ENCODE results near the gene CAMKK1. TPM values are rescaled to one million over a fixed set of nuclear protein-coding genes. Genes with fewer than 3 reads are reported as not detected.

Gene CAMKK1
- total RNA-seq, 3 donors from 2014 or later = 4.2 to 7.5 (median 7.4) TPM

DNA sequence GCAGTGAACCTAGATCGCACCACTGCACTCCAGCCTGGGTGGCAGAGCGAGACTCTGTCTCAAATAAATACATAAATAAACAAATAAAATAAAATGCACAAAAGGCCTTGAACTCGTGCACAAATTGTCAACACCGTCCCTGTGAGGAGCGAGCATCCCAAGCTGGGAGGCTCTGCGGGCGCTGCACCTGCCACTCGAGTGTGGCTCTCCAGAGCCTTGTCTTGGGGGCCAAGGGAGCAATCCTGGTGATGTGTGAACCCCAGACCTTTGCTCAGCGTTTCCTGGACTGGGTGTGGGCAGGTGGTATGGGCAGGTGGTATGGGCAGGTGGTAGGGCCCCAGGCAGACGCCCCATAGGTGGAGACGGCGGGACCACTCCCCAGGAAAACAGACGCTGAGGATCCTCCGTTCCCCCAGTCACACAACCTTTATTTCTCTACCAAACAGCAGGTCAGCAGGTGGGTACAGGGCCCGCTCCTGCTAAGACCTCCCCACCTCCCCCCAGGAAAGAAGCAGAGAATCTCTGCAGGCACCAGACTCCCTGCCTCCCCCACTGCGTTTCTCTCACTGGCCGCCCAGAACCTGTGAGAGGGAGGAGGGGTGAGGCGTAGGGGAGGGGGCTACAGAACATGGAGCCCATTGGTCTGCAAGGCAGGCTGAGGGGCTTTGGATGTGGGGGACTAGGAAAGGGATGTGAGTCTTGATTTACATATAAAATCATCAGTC is 30.8 kb upstream of the CAMKK1 start:
- no peaks in the 10 kb centered on the region for H3K9me3 Mint-ChIP-seq
- H3K4me3 Mint-ChIP-seq = no peak overlapping the region
- H3K36me3 Mint-ChIP-seq (ENCODE audit: insufficient read depth) = peaks cover 4% of the 10 kb centered on the region
- H3K4me1 Mint-ChIP-seq (ENCODE audit: low read depth) = peaks cover 2% of the 10 kb centered on the region
- ATAC-seq (no peak), DNase-seq (no peak)
- H3K27me3 Mint-ChIP-seq (ENCODE audit: low read depth) = no peaks in the 10 kb centered on the region

DNA sequence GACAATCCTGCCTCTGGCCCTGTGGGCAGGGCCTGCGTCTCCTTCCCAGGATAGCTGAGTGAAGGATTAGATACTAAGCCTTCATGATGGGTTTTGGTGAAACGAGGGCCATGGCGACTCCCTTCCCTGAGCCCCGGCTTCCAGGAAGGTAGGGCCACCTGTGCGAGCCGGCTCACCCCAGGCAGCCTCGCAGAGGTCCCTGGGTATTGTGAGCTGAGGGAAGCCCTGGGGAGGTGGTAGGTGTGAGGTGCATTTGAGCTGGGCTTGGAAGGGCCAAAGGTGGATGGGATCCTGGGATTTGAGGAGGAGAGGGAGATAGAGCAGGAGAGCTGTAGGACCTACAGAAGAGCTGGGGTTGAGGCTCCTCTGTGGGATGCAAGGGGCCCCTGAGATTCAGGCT is 29.9 kb upstream of the CAMKK1 start:
- Mint-ChIP-seq H3K4me3 (no peak overlapping the region), H3K4me1 (ENCODE audit: low read depth) (peaks cover 2% of the 10 kb centered on the region), H3K36me3 (ENCODE audit: insufficient read depth) (peaks cover 4% of the 10 kb centered on the region), H3K27me3 (ENCODE audit: low read depth) (no peaks in the 10 kb centered on the region), H3K9me3 (no peaks in the 10 kb centered on the region)
- ATAC-seq (no peak), DNase-seq (no peak)

DNA sequence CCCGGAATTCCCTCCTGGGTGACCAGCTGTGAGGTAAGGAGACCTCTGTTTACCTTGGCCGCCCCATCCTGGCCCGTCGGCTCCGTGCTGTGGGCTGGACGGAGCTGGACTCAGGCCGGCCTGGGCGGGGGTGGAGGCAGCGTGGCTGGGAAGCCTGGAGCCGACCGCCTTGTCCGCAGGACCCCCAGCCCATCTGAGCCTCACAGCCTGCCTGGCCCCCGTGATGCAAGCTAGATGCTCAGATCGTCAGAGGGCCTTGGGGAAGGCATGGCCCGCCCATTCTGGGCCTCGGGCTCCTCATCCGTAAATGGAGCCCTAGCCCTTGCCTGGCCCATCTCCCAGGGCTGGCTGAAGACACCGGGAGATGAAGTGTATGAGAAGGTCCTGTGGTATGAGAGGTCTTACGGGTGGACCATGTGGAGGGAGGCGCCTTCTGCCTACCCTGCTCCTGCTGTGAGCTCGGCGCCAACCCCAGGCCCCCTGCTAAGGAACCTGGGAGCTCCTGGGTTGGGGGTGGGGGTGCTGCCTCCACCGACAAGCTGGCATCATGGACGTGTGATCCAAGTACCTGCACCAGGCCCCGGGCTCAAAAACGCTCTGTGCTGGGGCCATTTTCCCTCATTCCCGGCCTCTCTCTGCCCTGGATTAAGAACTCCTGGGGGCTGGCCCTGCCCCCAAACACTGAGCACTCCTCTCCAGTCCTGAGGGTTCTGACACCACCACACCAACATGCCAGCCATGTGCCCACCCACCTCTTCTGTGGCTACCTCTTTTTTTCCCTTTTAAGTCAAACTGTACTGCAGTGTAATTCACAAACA is 28.9 kb upstream of the CAMKK1 start:
- Mint-ChIP-seq H3K9me3 (no peaks in the 10 kb centered on the region), H3K4me3 (no peak overlapping the region), H3K27me3 (ENCODE audit: low read depth) (no peaks in the 10 kb centered on the region), H3K4me1 (ENCODE audit: low read depth) (peaks cover 7% of the 10 kb centered on the region), H3K36me3 (ENCODE audit: insufficient read depth) (peaks cover 4% of the 10 kb centered on the region)
- ATAC-seq = no peak
- DNase-seq = no peak

DNA sequence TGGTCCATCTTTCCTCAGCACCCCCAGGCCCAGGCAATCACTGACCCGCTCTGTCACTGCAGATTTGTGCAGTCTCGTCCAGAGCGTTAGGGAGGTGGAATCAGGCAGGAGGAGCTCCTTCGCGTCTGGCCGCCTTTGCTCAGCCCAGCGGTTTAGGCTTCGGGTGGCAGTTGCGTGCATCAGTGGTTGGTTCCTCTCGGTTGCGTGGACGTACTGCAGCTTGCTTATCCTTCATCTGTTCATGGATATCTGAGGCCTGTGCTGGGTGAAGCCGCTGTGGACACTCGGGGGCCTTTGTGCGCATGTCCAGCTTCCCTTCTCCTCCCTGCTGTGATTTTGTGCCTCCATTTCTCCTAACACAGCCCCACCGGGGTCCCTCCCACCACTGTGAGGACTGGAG is 28.2 kb upstream of the CAMKK1 start:
- Mint-ChIP-seq H3K27me3 (ENCODE audit: low read depth) (no peaks in the 10 kb centered on the region), H3K4me1 (ENCODE audit: low read depth) (peaks cover 13% of the 10 kb centered on the region), H3K36me3 (ENCODE audit: insufficient read depth) (peaks cover 4% of the 10 kb centered on the region), H3K4me3 (no peak overlapping the region), H3K9me3 (no peaks in the 10 kb centered on the region)
- no peak for DNase-seq
- ATAC-seq = no peak

DNA sequence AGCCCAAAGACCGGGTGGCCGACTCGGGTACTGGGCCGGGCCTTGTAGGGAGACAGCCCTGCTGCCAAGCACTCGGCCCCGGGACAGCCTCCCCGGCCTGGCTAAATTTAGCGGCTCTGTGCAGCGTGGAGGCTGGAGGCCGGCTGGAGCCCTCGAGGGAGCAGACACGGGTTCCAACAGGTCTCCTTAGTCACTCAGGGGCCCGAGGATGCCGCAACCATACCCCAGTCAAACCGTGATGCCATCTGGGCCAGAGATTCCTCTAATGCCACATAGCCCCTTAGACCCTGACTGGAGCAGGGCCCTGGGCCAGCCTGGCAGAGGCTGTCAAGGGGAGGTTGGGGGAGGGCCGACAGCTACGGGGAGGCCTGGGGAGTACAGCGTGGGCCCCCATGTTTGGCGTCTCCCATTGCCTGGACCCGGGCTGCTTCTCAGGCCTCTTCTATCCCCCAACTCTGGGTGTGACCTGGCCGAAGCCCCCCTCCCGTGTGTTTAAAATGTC is 26.3 kb upstream of the CAMKK1 start:
- no peak for ATAC-seq
- Mint-ChIP-seq H3K9me3 (no peaks in the 10 kb centered on the region), H3K36me3 (ENCODE audit: insufficient read depth) (no peaks in the 10 kb centered on the region), H3K27me3 (ENCODE audit: low read depth) (no peaks in the 10 kb centered on the region), H3K4me1 (ENCODE audit: low read depth) (peaks cover 29% of the 10 kb centered on the region), H3K4me3 (no peak overlapping the region)
- DNase-seq = no peak

DNA sequence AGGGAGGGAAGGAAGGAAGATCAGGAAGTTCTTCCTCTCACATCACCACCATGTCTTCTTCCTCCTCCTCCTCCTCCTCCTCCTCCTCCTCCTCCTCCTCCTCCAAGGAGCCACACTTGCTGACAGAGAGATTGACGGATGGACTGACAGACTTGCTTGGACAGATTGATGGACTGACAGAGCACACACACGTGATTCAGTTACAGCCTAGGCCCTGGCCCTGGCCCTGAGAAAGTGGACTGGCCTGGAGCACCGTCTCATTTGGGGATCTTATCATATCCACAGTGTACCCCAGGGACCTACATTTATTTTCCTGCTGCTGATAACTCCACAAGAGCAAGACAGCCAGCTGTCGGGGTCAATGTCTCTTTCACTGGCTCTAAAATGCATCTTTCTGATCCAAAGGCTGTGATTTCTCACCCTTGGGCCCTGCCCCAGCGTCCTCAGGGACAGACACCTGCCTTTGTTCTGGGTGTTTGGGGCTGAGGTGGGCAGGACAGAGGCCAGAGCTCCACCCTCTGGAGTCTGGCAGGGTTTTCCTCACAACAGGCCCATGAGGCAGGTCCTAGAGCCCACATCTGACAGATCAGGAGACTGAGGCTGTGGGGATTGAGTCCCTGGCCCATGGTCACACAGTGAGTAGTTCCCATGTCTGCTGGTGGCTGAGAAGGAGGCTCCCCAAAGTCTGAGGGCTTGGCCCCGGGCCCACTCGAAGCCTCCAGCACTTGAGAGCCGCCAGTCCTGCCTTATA is 25.7 kb upstream of the CAMKK1 start:
- Mint-ChIP-seq H3K4me3 (no peak overlapping the region), H3K9me3 (no peaks in the 10 kb centered on the region), H3K4me1 (ENCODE audit: low read depth) (peaks cover 35% of the 10 kb centered on the region), H3K36me3 (ENCODE audit: insufficient read depth) (no peaks in the 10 kb centered on the region), H3K27me3 (ENCODE audit: low read depth) (no peaks in the 10 kb centered on the region)
- ATAC-seq = no peak
- no peak for DNase-seq

DNA sequence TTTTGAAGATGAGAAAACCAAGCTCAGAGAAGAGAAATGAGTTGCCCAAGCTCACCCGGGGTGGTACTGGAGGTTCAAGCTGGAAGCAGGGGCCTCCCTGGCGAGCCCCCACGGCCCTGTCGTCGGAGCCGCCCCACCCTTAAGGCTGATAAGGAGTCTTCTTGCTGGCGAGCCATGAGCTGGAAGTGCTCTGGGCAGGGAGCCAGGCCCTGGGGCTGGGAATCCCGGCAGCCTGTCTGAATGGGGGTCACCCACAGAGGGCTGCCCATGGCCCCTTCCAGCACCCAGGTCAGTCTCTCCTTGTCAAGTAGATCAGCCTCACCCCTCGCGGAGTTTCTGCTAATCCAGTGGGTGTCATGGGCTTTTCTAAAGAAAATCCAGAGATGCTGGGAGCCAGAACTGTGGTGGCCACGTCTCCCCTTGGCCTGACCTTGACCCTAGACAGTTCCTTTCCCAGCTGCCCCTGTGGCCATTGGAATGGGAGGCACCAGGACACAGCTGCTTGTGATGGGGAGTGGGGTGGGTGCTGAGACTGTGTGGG is 24.6 kb upstream of the CAMKK1 start:
- no peaks in the 10 kb centered on the region for H3K9me3 Mint-ChIP-seq
- no peaks in the 10 kb centered on the region for H3K36me3 Mint-ChIP-seq (ENCODE audit: insufficient read depth)
- ATAC-seq (no peak), DNase-seq (no peak)
- H3K4me3 Mint-ChIP-seq = no peak overlapping the region
- H3K27me3 Mint-ChIP-seq (ENCODE audit: low read depth) = no peaks in the 10 kb centered on the region
- peaks cover 38% of the 10 kb centered on the region for H3K4me1 Mint-ChIP-seq (ENCODE audit: low read depth)

DNA sequence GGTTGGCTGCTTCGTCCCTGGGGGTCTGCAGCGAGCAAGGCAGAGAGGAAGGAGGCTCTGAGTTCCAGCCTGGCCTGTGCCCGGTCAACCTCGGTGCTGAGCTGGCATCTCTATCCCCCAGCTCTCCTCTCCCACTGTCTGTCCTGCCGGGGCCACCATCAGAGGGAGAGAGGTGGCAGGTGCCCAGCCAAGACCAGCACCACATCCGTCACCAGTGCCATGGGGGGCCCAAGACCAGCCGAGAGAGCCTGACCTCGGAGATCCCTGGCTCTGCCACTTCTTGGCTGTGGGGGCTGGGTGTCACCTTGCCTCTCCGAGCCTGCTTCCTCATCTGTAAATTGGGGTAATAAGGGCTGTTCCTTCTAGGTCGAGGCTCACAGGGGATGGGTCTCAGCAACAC is 24.0 kb upstream of the CAMKK1 start:
- H3K4me1 Mint-ChIP-seq (ENCODE audit: low read depth) = peaks cover 40% of the 10 kb centered on the region
- ATAC-seq (no peak), DNase-seq (no peak)
- no peaks in the 10 kb centered on the region for H3K27me3 Mint-ChIP-seq (ENCODE audit: low read depth)
- H3K4me3 Mint-ChIP-seq = peak overlapping the region; percentile 20
- no peaks in the 10 kb centered on the region for H3K36me3 Mint-ChIP-seq (ENCODE audit: insufficient read depth)
- no peaks in the 10 kb centered on the region for H3K9me3 Mint-ChIP-seq

DNA sequence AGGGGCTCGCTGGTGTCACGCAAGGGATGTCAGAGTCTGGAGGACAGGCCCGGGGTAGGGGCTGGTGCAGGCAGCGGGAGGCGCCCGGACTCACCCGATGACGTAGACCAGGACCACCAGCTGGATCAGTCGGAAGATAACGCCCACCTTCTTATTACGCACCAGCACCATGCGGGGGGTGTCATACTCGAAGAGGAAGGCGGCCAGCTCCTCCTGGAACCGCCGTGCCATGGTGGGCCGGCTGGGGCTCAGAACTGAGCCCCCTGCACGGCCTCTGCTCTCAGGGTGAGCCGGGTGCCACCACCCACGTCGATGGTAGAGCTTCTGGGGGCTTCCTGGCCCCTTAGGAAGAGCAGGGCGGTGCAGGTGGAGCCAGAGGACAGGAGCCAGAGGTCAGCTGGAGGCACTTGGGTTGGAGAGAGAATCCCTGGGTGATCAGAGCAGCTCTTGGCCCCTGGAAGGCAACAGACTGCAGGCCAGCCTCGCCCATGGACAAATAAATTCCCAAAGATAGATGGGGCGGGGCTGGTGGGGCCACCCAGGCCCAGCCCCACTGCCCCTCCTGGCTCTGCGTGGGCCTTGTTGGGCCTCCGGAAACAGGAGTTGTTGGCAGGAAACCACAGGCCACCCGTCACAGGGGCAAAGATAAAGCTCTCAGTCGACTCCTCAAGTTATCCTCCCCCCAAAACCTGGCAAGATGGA is 23.3 kb upstream of the CAMKK1 start, which contains the start of gene P2RX1:
TSS of gene P2RX1 (minus strand) at position 471 of the 702 bp plus-strand sequence. CDS start at position 231, 240 bp downstream.
- Mint-ChIP-seq H3K9me3 (no peaks in the 10 kb centered on the region), H3K4me1 (ENCODE audit: low read depth) (peaks cover 47% of the 10 kb centered on the region), H3K27me3 (ENCODE audit: low read depth) (no peaks in the 10 kb centered on the region), H3K4me3 (peak within 1 kb of the TSS; percentile 61), H3K36me3 (ENCODE audit: insufficient read depth) (no peaks in the 10 kb centered on the region)
- DNase-seq = no peak
- peak; percentile 24 to 31 for ATAC-seq

DNA sequence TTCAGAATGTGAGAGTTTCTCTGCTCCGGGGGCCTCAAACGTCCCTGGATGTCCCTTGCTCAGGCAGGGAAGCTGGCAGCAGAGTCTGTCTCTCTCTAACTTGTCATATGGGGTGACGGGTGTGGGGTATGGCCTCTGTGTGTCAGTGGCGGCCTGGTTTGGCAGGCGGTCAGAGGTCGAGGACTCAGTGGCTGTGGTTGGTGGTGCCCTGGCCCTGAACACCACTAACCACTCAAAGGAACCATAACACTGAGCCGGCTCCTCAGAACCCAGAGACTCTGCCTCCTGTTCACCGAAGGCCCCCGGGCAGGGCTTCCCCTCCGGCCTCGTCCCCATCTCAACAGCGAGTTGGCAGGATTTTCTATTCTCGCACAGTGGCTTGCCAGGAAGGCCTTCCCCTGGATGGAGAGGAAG is 22.7 kb upstream of the CAMKK1 start:
- no peaks in the 10 kb centered on the region for H3K36me3 Mint-ChIP-seq (ENCODE audit: insufficient read depth)
- peak overlapping the region; percentile 61 for H3K4me3 Mint-ChIP-seq
- ATAC-seq (no peak), DNase-seq (no peak)
- no peaks in the 10 kb centered on the region for H3K9me3 Mint-ChIP-seq
- no peaks in the 10 kb centered on the region for H3K27me3 Mint-ChIP-seq (ENCODE audit: low read depth)
- peaks cover 50% of the 10 kb centered on the region for H3K4me1 Mint-ChIP-seq (ENCODE audit: low read depth)

DNA sequence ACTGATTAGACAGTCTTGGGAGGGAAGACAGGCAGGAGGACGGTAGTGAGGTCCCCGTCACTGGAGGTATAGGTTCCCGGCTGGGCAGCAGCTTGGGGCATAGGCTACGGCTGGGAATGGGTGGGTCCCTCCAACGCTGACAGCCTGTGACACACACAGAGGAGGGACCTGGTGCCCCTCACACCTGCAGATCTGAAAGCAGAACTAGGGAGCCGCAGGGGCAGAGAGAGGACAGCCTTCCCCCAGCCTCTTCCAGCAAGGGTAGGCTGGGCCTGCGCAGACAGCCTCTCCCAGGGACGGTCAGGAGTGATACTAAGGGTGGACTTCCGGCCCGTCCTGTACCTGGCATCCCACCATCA is 21.4 kb upstream of the CAMKK1 start:
- H3K36me3 Mint-ChIP-seq (ENCODE audit: insufficient read depth) = no peaks in the 10 kb centered on the region
- peak overlapping the region; percentile 26 for H3K4me3 Mint-ChIP-seq
- H3K27me3 Mint-ChIP-seq (ENCODE audit: low read depth) = no peaks in the 10 kb centered on the region
- H3K9me3 Mint-ChIP-seq = no peaks in the 10 kb centered on the region
- no peak for DNase-seq
- peaks cover 57% of the 10 kb centered on the region for H3K4me1 Mint-ChIP-seq (ENCODE audit: low read depth)
- ATAC-seq = no peak

DNA sequence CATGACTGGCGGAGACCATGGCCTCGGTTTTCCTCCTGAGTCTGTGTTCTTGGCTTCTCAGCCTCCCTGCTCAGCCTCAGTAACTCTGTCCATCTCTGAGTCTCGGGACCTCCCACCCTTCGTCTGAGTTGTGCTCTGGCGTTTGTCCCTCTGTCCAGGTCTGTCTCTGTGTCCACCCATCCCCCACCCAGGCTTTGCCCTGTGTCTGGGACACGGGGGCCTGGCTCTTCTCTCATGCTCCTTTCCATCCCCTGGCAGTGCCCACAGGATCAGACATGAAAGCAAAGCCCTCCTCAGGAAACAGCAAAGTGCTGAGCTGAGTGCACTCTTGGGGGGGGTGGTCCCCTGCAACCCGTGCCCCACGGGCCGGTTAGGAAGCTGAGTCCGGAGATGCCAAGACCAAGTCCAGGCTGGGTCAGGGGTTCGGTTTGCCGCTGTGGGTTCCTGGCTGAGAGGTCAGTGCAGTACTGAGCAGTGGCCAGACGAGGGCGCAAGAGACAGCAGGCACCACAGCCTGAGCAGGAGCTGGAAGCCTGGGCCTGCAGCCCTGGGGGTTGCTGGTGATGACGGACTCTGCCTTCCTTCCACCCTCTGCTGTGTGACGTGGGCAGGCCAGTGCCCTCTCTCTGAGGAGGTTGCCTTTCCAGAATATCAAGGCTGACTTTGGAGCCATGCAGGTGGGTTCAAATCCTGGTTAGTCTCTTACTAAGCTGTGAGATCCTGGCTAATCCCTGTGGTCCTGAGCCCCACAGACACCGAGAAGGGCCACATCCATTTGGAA is 20.9 kb upstream of the CAMKK1 start:
- peak; percentile 66 to 69 for ATAC-seq
- DNase-seq = peak; percentile 77
- H3K36me3 Mint-ChIP-seq (ENCODE audit: insufficient read depth) = no peaks in the 10 kb centered on the region
- H3K4me3 Mint-ChIP-seq = no peak overlapping the region
- H3K9me3 Mint-ChIP-seq = no peaks in the 10 kb centered on the region
- H3K4me1 Mint-ChIP-seq (ENCODE audit: low read depth) = peaks cover 57% of the 10 kb centered on the region
- H3K27me3 Mint-ChIP-seq (ENCODE audit: low read depth) = no peaks in the 10 kb centered on the region

DNA sequence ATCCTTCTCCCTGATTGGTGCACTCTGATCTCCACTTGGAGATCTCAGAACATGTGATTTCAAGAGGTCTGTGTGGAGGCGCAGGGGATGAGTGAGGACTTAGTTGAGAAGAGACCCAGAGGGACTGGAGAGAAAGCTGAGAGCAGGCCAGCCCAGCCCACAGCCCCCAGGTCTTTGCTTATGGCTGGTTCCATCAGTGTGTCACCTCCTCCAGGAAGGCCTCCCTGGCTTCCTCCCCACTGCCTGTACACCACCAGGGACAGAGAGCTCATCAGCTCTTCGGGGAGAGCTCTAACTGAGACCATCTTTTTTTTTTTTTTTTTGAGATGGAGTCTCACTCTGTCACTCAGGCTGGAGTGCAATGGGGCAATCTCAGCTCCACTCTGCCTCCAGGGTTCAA is 20.0 kb upstream of the CAMKK1 start:
- peaks cover 57% of the 10 kb centered on the region for H3K4me1 Mint-ChIP-seq (ENCODE audit: low read depth)

More for the DNA sequence above, 20.0 kb upstream of the CAMKK1 start:
- Mint-ChIP-seq H3K4me3 (no peak overlapping the region), H3K36me3 (ENCODE audit: insufficient read depth) (no peaks in the 10 kb centered on the region), H3K27me3 (ENCODE audit: low read depth) (no peaks in the 10 kb centered on the region), H3K9me3 (no peaks in the 10 kb centered on the region)
- no peak for DNase-seq
- no peak for ATAC-seq

Measured in activated T-cell treated with anti-CD3 and anti-CD28 coated beads, Interleukin-2, amount 50 U/mL, for 4 hours (primary cell).